HPDE6-E6E7 (cell line): ENCODE data around the gene PEAK1.
"Not testable (repeated sequence)": the region's sequence is repeated elsewhere in the genome, so short reads cannot be mapped to it uniquely, and the experiment has no call there.

Experiments used
- DNase-seq: peaks from one replicate; pipeline ENCODE4 v3.0.0; 2011; ENCODE audit warnings: missing footprints; ENCODE audit errors: extremely low spot score

PEAK1 gene

GRCh38 chr15:77178411-77178810 lies 241.5 kb downstream of the PEAK1 start:
- no peak for DNase-seq

GRCh38 chr15:77176148-77176547 lies 243.8 kb downstream of the PEAK1 start:
- DNase-seq = not testable (repeated sequence)

DNA sequence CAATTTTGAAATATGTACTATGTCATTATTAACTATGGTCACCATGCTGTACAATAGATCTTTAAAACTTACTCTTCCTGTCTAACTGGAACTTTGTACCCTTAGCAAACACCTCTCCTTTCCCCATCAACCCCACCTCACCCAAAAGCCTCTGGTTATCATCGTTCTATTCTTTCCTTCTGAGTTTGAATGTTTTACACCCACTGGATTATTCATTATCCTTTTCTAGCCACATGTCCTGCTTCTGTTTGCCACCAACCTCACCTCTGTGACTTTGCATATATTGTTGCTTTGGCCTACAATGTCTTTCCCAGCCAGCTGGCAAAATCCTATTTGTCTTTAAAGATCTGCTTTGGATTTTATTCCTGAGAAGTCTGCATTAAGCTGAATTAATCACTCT lies 246.4 kb downstream of the PEAK1 start:
- no peak for DNase-seq

GRCh38 chr15:77171221-77171967 lies 248.5 kb downstream of the PEAK1 start:
- DNase-seq = no peak

GRCh38 chr15:77168616-77169015 lies 251.3 kb downstream of the PEAK1 start:
- DNase-seq = no peak

- DNase-seq = no peak
These were observed 251.8 kb downstream of the PEAK1 start for GRCh38 chr15:77168141-77168540.

GRCh38 chr15:77167406-77167805 lies 252.5 kb downstream of the PEAK1 start:
- no peak for DNase-seq

- no peak for DNase-seq
These were observed 256.0 kb downstream of the PEAK1 start for GRCh38 chr15:77163781-77164384.

GRCh38 chr15:77162872-77163633 lies 256.9 kb downstream of the PEAK1 start:
- no peak for DNase-seq

- DNase-seq = peak; percentile 28
These were observed 259.1 kb downstream of the PEAK1 start for GRCh38 chr15:77160562-77161478.

DNA sequence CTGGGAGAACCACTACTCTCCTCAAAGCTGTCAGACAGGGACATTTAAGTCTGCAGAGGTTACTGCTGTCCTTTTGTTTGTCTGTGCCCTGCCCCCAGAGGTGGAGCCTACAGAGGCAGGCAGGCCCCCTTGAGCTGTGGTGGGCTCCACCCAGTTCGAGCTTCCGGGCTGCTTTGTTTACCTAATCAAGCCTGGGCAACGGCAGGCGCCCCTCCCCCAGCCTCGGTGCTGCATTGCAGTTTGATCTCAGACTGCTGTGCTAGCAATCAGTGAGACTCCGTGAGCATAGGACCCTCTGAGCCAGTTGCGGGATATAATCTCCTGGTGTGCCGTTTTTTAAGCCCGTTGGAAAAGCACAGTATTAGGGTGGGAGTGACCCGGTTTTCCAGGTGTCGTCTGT lies 263.9 kb downstream of the PEAK1 start:
- not testable (repeated sequence) for DNase-seq

DNA sequence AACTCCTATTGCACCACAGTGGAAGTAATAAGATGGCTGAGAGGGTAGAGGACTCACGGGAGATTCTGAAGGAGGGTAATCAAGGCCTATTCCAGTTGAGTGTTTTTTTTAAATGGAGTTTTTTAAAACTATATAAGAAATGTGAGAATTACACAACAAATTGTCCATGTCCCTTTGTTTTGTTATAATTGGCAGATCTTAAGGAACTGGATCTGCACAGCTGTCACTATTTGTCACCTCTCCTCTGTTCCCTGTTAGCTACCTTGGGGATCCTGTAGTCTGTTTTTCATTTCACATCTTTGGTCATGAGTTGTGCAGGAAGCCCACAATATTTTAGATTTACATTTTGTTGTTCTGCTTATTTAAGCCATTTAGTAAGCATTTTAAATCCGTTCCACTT lies 271.7 kb downstream of the PEAK1 start:
- no peak for DNase-seq

GRCh38 chr15:77145370-77145769 lies 274.5 kb downstream of the PEAK1 start:
- no peak for DNase-seq

DNA sequence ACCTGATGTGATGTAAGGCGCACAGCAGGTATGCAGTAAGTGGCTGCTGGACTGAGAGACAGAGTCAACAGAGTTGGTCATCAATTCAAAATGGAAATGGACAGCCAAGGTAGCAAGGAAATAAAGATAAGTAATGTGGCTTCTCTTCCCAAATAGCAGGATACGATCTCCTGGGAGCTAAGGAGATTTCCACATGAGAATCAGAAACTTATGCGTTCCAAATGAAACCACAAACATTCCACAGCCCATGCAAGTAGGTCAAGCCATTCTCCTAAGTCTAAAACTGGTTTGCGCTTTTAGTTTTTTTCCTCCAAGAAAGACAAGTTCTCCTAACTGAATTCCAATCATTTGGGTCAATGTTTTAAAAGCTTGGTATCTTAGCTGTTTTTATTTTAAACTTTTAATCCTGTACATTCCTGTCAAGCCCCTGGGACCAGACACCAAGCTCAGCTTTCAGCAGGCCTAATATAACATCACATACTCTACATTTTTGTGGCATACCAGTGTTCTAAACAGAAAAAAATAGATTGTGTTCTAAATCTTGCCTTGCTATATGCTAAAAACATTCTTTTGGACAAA lies 275.3 kb downstream of the PEAK1 start:
- no peak for DNase-seq

DNA sequence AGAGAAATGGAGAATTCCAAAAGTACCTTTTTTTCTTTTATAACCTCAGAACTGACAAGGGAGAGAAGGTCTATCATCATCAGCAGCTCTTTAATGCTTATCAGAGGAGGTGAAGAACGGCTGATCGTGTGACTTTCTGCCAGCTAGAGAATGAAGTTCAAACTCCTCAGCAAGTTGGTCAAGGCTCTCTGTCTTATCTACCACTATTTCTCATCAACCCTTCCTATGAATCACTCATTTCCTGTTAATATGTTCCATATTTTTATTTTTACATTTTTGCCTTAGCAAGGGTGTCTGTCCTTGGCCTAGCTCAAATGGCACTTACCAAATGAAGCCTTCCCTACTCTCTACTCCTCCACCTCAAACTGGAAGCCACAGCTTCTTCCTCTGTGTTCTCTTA lies 275.9 kb downstream of the PEAK1 start:
- no peak for DNase-seq

- no peak for DNase-seq
These were observed 276.3 kb downstream of the PEAK1 start for GRCh38 chr15:77143616-77144015.

GRCh38 chr15:77143191-77143590 lies 276.7 kb downstream of the PEAK1 start:
- DNase-seq = no peak

GRCh38 chr15:77140220-77140619 lies 279.7 kb downstream of the PEAK1 start:
- no peak for DNase-seq

DNA sequence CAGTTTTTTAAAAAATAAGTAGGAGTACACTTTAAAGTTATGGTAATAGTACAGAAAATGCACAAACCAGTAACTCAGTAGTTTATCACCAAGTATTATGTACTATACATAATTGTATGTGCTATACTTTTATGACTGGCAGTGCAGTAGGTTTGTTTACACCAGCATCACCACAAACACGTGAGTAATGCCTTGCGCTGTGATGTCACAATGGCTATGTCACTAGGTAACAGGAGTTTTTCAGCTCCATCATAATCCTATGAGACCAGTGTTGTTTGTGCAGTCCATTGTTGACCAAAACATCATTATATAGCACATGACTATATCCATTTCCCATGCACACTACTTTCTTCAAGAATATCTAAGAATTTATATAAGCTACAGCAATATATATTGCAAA lies 280.6 kb downstream of the PEAK1 start:
- no peak for DNase-seq

DNA sequence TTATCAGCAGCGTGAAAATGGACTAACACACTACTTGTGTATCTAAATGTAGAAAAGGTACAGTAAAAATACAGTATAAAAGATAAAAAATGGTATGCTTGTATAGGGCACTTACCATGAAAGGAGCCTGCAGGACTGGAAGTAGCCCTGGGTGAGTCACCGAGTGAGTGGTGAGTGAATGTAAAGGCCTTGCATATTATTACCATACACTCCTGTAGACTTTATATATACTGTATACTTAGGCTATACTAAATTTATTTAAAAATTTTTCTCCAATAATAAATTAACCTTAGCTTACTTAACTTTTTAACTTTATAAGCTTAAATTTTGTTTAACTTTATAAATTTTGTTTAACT lies 281.8 kb downstream of the PEAK1 start:
- no peak for DNase-seq

GRCh38 chr15:77135181-77135580 lies 284.7 kb downstream of the PEAK1 start:
- DNase-seq = no peak
